Muscle of leg (tissue), 11 donors: Measurements from ENCODE around the gene KLK2. TPM values are rescaled to one million over a fixed set of nuclear protein-coding genes. Genes with fewer than 3 reads are reported as not detected.
A peak's percentile ranks its signal among the peaks of the same experiment; 100 is the strongest.

Experiments used
- DNase-seq: peaks from one replicate; pipeline ENCODE4 v3.0.0; 2013
- H3K27ac ChIP-seq: one replicate; pipeline ENCODE4 v1.5.1; 2013; ENCODE audit warnings: mild to moderate bottlenecking, low read length, control low read depth
- H3K27me3 ChIP-seq: one replicate; pipeline ENCODE4 v1.6.1; 2013; ENCODE audit warnings: low read length; ENCODE audit not compliant: control insufficient read depth, insufficient read depth
- H3K36me3 ChIP-seq: one replicate; pipeline ENCODE4 v1.6.1; 2013; ENCODE audit warnings: low read length; ENCODE audit not compliant: control insufficient read depth, insufficient read depth
- H3K4me1 ChIP-seq: one replicate; pipeline ENCODE4 v1.6.1; 2013; ENCODE audit warnings: low read length; ENCODE audit not compliant: control insufficient read depth, insufficient read depth
- H3K4me3 ChIP-seq: one replicate; pipeline ENCODE4 v1.5.1; 2013; ENCODE audit warnings: low read length, control low read depth
- H3K9me3 ChIP-seq: replicated peaks from 2 replicates; pipeline ENCODE4 v1.6.1; 2013; ENCODE audit warnings: low read depth, low read length; ENCODE audit not compliant: control insufficient read depth
- WGBS: methylation state at CpG from one replicate; pipeline ENCODE4 v1.1.5; 2013; ENCODE audit warnings: missing lambda C conversion rate; ENCODE audit not compliant: insufficient coverage; 5-methylcytosine and 5-hydroxymethylcytosine counted together
- polyA plus RNA-seq, 8 donors: library from polyadenylated mRNA; unstranded; fragments of 120-200 nt; gene quantifications; one replicate each; pipeline versions ENCODE4 v1.2.1 to v1.2.3, GENCODE V29; 2013; ENCODE audit warnings: inconsistent platforms in 1 of 8, low replicate concordance in 1 of 8; ENCODE audit not compliant: insufficient read length in 8 of 8, insufficient read depth in 1 of 8
- total RNA-seq: library from RNA; stranded (reverse); fragments of 120-200 nt; gene quantifications from one replicate; pipeline ENCODE4 v1.2.4, GENCODE V29; 2013

Gene KLK2
- total and polyA plus RNA-seq, 9 donors, result 0.30 TPM; not detected in 8

DNA sequence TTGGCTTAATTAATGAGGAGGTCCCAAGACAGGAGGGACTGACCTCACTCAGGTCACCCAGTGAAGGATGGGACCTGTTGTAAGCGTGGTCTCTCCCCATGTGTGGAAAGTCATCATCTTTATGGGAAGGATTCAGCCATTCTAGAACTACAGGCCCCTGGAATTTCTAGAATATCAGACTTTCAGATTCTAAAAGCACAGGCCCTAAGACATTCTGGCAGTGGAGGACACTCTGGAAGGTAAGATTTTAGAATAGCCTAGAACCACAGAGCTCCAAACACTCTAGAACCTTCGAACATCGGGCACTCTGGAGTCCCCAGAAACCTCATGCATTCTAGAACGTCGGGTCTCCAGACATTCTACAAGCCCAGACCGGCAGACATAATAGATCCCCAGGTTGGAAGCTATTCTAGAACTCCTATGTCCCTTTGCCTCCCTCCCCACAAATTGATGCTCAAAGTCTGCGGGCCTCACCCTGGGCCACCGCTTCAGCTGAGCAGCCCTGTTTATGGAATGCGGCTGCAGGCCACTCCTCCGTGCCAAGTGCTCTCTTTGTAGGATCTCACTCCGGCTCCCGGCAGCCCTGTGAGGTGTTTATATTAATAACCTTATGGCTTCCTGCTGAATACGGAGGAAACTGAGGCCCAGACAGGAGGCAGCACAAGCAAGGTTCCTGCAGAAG is 38.0 kb upstream of the KLK2 start:
- DNase-seq, result no peak
- Histone ChIP-seq H3K4me3 (peak overlapping the region; percentile 50), H3K27ac (no peak overlapping the region), H3K36me3 (no peaks in the 10 kb centered on the region), H3K4me1 (peaks cover 10% of the 10 kb centered on the region), H3K9me3 (no peaks in the 10 kb centered on the region), H3K27me3 (peaks cover 24% of the 10 kb centered on the region)
- 43% methylated on average over 8 of the region's 13 CpGs for WGBS

DNA sequence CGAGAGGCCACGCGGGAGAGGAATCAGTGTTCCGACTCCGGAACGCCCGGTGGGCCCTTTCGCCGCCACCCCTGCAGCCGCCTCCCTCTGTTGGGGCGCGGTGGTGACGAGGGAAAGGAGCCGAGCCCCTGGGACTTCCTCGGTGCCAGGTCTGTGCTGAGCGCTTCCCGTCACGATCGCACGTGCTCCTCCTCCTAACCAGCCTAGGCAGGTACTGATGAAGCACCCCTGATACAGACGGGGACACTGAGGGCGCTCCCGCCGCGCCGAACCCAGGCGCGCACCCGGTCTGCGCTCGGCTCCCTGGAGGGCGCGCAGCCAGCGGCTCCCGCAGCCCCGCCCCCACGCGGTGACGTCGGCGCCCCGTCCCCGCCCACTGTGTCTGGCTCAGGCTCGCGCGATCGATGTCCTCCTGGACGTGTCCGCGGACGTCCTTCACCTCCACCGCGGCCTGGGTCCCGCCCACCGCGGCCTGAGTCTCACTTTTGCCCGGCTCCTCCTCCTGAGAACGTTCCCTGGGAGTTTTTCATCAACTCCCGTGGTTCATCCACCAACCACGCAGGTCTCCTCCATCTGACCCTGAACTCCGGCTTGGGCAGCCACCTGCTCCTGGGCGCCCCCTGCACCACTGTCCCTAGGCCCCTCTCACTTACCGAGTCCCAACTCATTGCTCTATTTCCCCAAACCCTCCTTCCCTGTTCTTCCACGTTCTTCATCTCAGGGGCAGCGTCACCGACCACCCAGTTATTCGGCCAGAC is 37.3 kb upstream of the KLK2 start:
- DNase-seq, result peak; percentile 62
- H3K4me3 ChIP-seq, result peak overlapping the region; percentile 50
- WGBS, result 2% methylated on average over 62 of the region's 67 CpGs
- peaks cover 10% of the 10 kb centered on the region for H3K4me1 ChIP-seq
- H3K27ac ChIP-seq, result no peak overlapping the region
- H3K36me3 ChIP-seq, result no peaks in the 10 kb centered on the region
- H3K9me3 ChIP-seq, result no peaks in the 10 kb centered on the region
- peaks cover 24% of the 10 kb centered on the region for H3K27me3 ChIP-seq

DNA sequence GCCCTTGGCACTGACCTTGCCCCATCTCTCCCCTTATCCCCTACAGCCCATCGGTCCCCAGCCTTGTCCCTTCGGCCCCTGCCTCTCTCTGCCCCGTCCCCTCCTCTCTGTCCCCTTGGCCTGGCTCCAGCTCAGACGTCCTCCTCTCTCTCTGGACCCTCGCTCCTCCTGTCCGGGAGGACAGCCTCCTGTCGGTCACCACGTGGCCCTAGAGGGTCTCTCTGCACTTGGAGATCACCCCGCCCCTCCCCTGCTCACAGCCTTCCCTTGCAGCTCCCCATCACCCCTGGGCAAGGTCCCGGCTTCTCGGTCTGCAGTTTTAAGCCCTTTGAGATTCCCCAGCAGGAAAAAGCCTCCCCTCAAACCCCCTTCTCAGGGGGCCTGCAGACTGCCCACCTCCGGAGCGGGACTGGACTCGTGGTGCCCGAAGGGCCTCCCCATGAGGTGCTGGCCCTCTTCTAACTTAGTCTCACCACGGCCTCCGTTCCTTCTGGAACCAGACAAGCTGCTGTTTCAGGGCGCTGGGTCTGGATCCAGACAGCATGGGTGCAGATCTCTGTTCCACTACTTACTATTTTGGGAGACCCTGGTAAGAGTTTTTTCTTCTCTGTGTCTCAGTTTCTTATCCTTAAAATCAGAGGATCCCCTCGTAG is 36.6 kb upstream of the KLK2 start:
- Histone ChIP-seq H3K4me3 (no peak overlapping the region), H3K4me1 (peaks cover 10% of the 10 kb centered on the region), H3K9me3 (no peaks in the 10 kb centered on the region), H3K27me3 (peaks cover 24% of the 10 kb centered on the region), H3K27ac (no peak overlapping the region), H3K36me3 (no peaks in the 10 kb centered on the region)
- DNase-seq, result no peak
- 23% methylated on average over 12 of the region's 19 CpGs for WGBS

DNA sequence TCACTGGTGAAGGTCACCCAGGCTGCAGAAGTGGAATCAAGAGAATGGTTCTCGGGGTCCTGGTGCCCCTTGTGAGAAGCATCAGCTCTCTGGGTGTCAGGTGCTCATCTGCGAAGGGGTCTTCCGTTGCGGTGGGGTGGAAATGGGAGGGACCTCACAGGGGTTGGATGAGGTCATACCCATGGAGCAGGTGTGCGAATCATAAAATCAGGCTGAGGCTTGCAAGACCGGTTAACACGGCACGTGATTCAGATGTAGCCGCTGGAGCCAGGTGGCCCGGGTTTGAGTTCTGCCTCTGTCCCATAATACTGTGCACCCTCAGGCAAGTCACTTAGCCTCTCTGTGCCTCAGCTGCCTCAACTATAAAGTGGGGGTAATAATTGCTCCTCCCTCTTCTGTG is 35.9 kb upstream of the KLK2 start:
- H3K4me1 ChIP-seq, result peaks cover 10% of the 10 kb centered on the region
- H3K9me3 ChIP-seq, result no peaks in the 10 kb centered on the region
- no peaks in the 10 kb centered on the region for H3K36me3 ChIP-seq
- H3K4me3 ChIP-seq, result no peak overlapping the region
- peaks cover 24% of the 10 kb centered on the region for H3K27me3 ChIP-seq
- H3K27ac ChIP-seq, result no peak overlapping the region
- DNase-seq, result no peak
- WGBS, result 68% methylated on average over 10 of the region's 10 CpGs

DNA sequence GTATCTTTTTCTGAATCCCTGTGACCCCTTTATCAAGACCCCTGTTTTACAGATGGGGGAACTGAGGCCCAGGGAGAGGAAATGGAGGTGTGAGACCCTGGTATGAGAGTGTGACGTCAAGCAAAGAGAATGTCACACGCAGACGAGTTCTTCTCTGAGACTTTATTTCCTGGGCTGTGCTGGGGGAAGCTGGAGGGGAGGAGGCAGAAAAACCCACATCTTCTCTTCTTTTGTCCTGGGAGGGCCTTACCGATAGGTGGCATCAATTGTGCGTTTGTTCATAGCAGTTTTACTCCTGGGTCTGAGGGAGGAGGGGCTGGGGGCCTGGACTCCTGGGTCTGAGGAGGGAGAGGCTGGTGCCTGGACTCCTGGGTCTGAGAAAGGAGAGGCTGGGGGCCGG is 35.0 kb upstream of the KLK2 start:
- Histone ChIP-seq H3K4me1 (peaks cover 10% of the 10 kb centered on the region), H3K9me3 (no peaks in the 10 kb centered on the region), H3K27me3 (peaks cover 24% of the 10 kb centered on the region), H3K36me3 (no peaks in the 10 kb centered on the region), H3K27ac (no peak overlapping the region), H3K4me3 (no peak overlapping the region)
- WGBS, result 80% methylated on average over 1 of the region's 6 CpGs
- DNase-seq, result no peak

DNA sequence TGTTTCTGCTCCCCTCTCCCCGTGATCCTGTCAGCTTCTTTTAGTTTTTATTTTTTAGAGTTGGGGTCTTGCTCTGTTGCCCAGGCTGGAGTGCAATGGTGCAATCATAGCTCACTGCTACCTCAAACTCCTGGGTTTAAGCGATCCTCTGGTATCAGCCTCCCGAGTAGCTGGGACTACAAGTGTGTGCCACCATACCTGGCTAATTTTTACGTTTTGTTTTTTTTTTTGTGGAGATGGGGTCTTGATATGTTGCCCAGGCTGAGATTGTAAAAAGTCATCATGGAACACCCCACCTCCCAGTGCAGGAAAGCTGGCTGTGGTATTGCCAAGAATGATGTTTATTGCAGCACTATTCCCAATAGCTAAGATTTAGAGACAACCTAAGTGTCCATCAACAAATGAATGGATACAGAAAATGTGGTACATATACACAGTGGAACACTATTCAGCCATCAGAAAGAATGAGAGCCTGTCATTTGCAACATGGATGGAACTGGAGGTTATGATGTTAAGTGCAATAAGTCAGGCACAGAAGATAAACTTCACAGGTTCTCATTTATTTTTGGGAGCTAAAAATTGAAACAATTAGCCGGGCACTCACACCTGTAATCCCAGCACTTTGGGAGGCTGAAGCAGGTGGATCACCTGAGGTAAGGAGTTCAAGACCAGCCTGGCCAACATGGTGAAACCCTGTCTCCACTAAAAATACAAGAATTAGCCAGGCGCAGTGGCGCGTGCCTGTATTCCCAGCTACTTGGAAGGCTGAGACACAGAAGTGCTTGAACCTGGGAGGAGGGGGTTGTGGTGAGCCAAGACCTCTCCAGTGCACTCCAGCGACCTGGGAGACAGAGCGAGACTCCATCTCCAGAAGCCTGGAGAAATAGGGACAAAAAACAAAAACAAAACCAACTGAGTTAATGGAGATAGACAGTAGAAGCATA is 33.3 kb upstream of the KLK2 start:
- no CpG with 5 or more reads among the region's 10 CpGs for WGBS
- peaks cover 3% of the 10 kb centered on the region for H3K9me3 ChIP-seq
- no peak for DNase-seq
- peaks cover 10% of the 10 kb centered on the region for H3K4me1 ChIP-seq
- H3K36me3 ChIP-seq, result no peaks in the 10 kb centered on the region
- H3K4me3 ChIP-seq, result no peak overlapping the region
- H3K27ac ChIP-seq, result no peak overlapping the region
- peaks cover 16% of the 10 kb centered on the region for H3K27me3 ChIP-seq

DNA sequence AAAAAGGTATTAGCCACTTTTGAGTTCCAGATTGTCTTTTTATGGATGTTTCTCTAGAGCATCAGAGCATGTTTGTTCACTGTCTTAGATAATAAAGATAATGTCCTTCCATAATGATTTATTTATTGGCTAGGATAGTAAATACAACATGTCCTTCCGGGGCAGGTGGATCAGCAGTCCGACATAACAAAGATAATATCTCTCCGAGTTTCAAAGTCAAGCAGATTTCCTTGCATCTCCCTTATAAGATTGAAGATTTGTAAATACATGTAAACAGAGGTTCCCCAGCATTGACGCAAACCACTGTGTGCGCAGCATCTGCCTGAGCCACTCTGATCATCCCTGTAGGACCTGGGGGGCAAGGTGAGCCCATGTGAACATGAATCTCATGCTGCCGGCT is 31.1 kb upstream of the KLK2 start:
- DNase-seq, result no peak
- Histone ChIP-seq H3K9me3 (peaks cover 3% of the 10 kb centered on the region), H3K36me3 (no peaks in the 10 kb centered on the region), H3K4me1 (no peaks in the 10 kb centered on the region), H3K4me3 (no peak overlapping the region), H3K27me3 (no peaks in the 10 kb centered on the region), H3K27ac (no peak overlapping the region)
- 94% methylated on average over 3 of the region's 6 CpGs for WGBS

DNA sequence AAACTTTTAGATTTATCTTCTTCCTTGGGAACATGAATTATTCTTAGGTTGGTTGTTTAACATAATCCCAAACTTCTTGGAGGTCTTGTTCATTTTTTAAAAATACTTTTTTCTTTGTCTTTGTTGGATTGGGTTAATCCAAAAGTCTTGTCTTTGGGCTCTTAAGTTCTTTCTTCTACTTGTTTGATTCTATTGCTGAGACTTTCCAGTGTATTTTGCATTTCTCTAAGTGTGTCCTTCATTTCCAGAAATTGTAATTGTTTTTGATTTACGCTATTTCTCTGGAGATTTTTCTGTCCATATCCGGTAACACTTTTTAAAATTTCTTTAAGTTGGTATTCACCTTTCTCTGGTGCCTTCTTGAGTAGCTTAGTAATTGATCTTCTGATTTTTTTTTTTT is 30.0 kb upstream of the KLK2 start:
- no peaks in the 10 kb centered on the region for H3K36me3 ChIP-seq
- DNase-seq, result no peak
- peaks cover 3% of the 10 kb centered on the region for H3K9me3 ChIP-seq
- H3K27ac ChIP-seq, result no peak overlapping the region
- no CpG with 5 or more reads among the region's 2 CpGs for WGBS
- no peaks in the 10 kb centered on the region for H3K27me3 ChIP-seq
- H3K4me3 ChIP-seq, result no peak overlapping the region
- no peaks in the 10 kb centered on the region for H3K4me1 ChIP-seq

DNA sequence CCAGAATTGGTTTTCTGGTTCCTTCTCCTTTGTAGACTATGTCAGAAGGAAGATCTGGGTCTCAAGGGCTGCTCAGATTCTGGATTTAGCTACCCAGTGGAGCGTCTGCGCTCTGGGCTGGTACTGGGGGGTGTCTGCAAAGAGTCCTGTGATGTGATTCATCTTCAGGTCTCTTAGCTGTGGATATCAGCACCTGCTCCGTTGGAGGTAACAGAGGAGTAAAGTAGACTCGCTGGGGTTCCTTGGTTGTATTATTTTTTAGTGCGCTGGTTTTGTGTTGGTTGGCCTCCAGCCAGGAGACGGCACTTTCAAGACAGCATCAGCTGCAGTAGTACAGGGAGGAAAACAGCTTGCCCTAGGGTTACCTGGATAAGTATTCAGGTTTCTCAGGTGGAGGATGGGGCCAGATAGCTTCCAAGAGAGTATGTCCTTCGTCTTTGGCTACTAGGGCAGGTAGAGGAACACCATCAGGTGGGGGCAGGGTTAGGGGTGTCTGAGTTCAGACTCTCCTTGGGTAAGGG is 29.5 kb upstream of the KLK2 start:
- WGBS, result 67% methylated on average over 7 of the region's 7 CpGs
- Histone ChIP-seq H3K36me3 (no peaks in the 10 kb centered on the region), H3K27me3 (no peaks in the 10 kb centered on the region), H3K4me3 (no peak overlapping the region), H3K27ac (no peak overlapping the region), H3K9me3 (peaks cover 3% of the 10 kb centered on the region), H3K4me1 (no peaks in the 10 kb centered on the region)
- no peak for DNase-seq
